ENCODE data around the gene COA3. TPM values are rescaled to one million over a fixed set of nuclear protein-coding genes. Genes with fewer than 3 reads are reported as not detected.

The COA3 gene
- total and polyA plus RNA-seq, 9 donors = 53.6 to 84.1 (median 59.5) TPM

- Histone ChIP-seq H3K9me3 (replicated peaks; ENCODE audit: control insufficient read depth, low read depth, low read length) (no peaks in the 10 kb centered on the region), H3K27ac (ENCODE audit: low read length) (no peak overlapping the region), H3K4me3 (ENCODE audit: low read length) (no peak overlapping the region), H3K36me3 (ENCODE audit: control insufficient read depth, insufficient read depth, low read length) (peaks cover 70% of the 10 kb centered on the region), H3K4me1 (ENCODE audit: control insufficient read depth, insufficient read depth, low read length) (peaks cover 4% of the 10 kb centered on the region), H3K27me3 (ENCODE audit: control insufficient read depth, insufficient read depth, low read length) (no peaks in the 10 kb centered on the region)
- peak; percentile 76 for DNase-seq
- WGBS (ENCODE audit: insufficient coverage) = no CpG with 5 or more reads among the region's 6 CpGs
These were observed 44.9 kb upstream of the COA3 start for GRCh38 chr17:42843358-42843934.

GRCh38 chr17:42841975-42842685 lies 43.6 kb upstream of the COA3 start:
- H3K36me3 ChIP-seq (ENCODE audit: control insufficient read depth, insufficient read depth, low read length) = peaks cover 84% of the 10 kb centered on the region

DNA sequence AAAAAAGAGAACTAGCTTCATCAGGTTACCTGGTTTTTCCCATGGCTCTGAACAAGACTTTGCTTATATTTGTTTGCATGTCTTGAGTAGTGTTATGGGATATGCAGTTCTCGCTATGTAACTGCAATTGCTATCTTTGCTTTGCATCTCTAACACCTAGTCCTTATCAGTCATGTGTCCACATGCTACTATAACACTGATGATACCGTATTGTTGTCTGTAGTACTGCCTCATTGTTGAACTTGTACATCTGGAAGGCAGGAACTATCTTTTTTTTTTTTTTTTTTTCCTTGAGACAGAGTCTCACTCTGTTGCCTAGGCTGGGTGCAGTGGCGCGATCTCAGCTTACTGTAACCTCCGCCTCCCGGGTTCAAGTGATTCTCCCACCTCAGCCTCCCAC lies 37.2 kb upstream of the COA3 start:
- Histone ChIP-seq H3K27me3 (ENCODE audit: control insufficient read depth, insufficient read depth, low read length) (no peaks in the 10 kb centered on the region), H3K4me3 (ENCODE audit: low read length) (no peak overlapping the region), H3K27ac (ENCODE audit: low read length) (no peak overlapping the region), H3K4me1 (ENCODE audit: control insufficient read depth, insufficient read depth, low read length) (peaks cover 6% of the 10 kb centered on the region), H3K9me3 (replicated peaks; ENCODE audit: control insufficient read depth, low read depth, low read length) (peaks cover 3% of the 10 kb centered on the region), H3K36me3 (ENCODE audit: control insufficient read depth, insufficient read depth, low read length) (peaks cover 58% of the 10 kb centered on the region)
- no CpG with 5 or more reads among the region's 6 CpGs for WGBS (ENCODE audit: insufficient coverage)
- DNase-seq = no peak

More at GRCh38 chr17:42841975-42842685, 43.6 kb upstream of the COA3 start:
- Histone ChIP-seq H3K4me3 (ENCODE audit: low read length) (no peak overlapping the region), H3K4me1 (ENCODE audit: control insufficient read depth, insufficient read depth, low read length) (peaks cover 4% of the 10 kb centered on the region), H3K9me3 (replicated peaks; ENCODE audit: control insufficient read depth, low read depth, low read length) (no peaks in the 10 kb centered on the region), H3K27me3 (ENCODE audit: control insufficient read depth, insufficient read depth, low read length) (no peaks in the 10 kb centered on the region), H3K27ac (ENCODE audit: low read length) (no peak overlapping the region)
- DNase-seq = no peak
- 84% methylated on average over 4 of the region's 11 CpGs for WGBS (ENCODE audit: insufficient coverage)

DNA sequence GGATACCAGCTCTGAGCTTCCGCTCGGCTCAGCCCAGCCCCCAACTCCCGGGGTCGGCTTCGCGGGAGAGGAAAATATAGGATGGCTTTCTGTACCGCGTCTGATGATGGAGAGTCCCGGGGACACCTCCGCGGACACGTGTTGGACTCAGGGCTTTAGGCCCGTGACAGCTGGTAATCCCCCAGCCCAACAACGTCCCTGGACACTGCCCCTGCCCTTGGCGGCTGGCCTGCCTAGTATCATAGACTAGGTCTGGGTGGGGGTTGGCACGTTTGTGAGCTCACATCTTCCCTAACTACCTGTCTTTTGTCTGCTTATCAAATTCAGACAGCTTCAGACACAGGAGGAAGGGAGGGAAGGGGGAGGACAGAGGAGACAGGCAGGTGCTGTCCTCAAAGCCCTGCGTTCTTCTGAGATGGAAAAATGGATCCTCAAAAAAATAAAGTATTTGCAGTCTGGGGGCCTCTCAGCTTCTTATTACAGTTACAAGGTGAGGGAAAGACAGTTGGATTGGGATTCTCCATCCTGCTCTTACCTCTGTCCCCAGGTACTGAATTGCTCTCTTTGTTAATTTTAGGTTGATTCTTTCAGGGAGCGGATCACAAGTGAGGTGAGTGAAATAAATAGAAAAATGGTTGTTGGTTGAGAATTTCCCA lies 35.4 kb upstream of the COA3 start:
- 1% methylated on average over 11 of the region's 18 CpGs for WGBS (ENCODE audit: insufficient coverage)
- Histone ChIP-seq H3K27me3 (ENCODE audit: control insufficient read depth, insufficient read depth, low read length) (no peaks in the 10 kb centered on the region), H3K4me3 (ENCODE audit: low read length) (peak overlapping the region; percentile 79), H3K4me1 (ENCODE audit: control insufficient read depth, insufficient read depth, low read length) (peaks cover 6% of the 10 kb centered on the region), H3K9me3 (replicated peaks; ENCODE audit: control insufficient read depth, low read depth, low read length) (peaks cover 3% of the 10 kb centered on the region), H3K36me3 (ENCODE audit: control insufficient read depth, insufficient read depth, low read length) (peaks cover 42% of the 10 kb centered on the region), H3K27ac (ENCODE audit: low read length) (peak overlapping the region; percentile 74)
- DNase-seq = no peak

GRCh38 chr17:42832934-42833766 lies 34.6 kb upstream of the COA3 start, which contains the start of gene PSME3:
Gene PSME3 (plus strand): TSS chr17:42833397. CDS start chr17:42833632, 235 bp downstream.
- Histone ChIP-seq H3K36me3 (ENCODE audit: control insufficient read depth, insufficient read depth, low read length) (peaks cover 34% of the 10 kb centered on the region), H3K4me1 (ENCODE audit: control insufficient read depth, insufficient read depth, low read length) (peaks cover 6% of the 10 kb centered on the region), H3K27ac (ENCODE audit: low read length) (peak within 1 kb of the TSS; percentile 74), H3K9me3 (replicated peaks; ENCODE audit: control insufficient read depth, low read depth, low read length) (peaks cover 3% of the 10 kb centered on the region), H3K27me3 (ENCODE audit: control insufficient read depth, insufficient read depth, low read length) (no peaks in the 10 kb centered on the region), H3K4me3 (ENCODE audit: low read length) (peak within 1 kb of the TSS; percentile 79)
- WGBS (ENCODE audit: insufficient coverage) = under 1% methylated on average over 50 of the region's 71 CpGs
- peak; percentile 96 for DNase-seq

DNA sequence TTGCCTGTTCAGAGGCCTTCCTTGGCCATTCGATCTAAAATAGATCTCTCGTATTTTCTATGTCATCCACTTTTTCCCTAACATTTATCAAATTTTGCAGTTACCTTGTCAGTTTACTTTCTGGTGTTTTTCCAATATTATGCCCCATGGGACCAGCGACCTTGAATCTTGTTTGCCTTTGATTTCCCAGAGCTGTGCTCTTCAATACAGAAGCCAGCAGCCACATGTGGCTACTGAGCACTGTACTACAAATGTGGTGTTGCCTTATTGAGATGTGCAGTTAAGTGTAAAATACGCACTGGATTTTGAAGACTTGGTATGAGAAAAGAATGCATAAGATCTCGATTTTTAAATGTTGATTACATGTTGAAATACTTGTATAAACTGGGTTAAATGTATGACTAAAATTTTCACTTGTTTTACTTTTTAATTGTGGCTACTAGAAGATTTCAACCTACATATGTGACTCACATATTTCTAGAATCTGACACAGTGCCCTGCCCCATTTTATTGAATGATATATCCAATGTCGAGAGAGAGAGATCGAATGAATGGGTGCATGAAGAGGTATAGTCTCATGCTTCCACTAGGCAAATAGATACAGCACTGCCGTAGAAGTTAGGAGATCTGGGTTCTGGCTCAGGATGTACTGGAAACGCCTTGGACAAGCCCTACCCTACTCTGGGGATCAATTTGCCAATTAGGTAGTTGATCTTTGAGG lies 33.9 kb upstream of the COA3 start:
- Histone ChIP-seq H3K36me3 (ENCODE audit: control insufficient read depth, insufficient read depth, low read length) (peaks cover 27% of the 10 kb centered on the region), H3K9me3 (replicated peaks; ENCODE audit: control insufficient read depth, low read depth, low read length) (peaks cover 3% of the 10 kb centered on the region), H3K4me1 (ENCODE audit: control insufficient read depth, insufficient read depth, low read length) (peaks cover 6% of the 10 kb centered on the region), H3K4me3 (ENCODE audit: low read length) (peak overlapping the region; percentile 79), H3K27ac (ENCODE audit: low read length) (peak overlapping the region; percentile 74), H3K27me3 (ENCODE audit: control insufficient read depth, insufficient read depth, low read length) (no peaks in the 10 kb centered on the region)
- no peak for DNase-seq
- WGBS (ENCODE audit: insufficient coverage) = 75% methylated on average over 3 of the region's 9 CpGs

- H3K9me3 ChIP-seq (replicated peaks; ENCODE audit: control insufficient read depth, low read depth, low read length) = peaks cover 3% of the 10 kb centered on the region
- H3K36me3 ChIP-seq (ENCODE audit: control insufficient read depth, insufficient read depth, low read length) = peaks cover 13% of the 10 kb centered on the region
- no peak overlapping the region for H3K27ac ChIP-seq (ENCODE audit: low read length)
- H3K27me3 ChIP-seq (ENCODE audit: control insufficient read depth, insufficient read depth, low read length) = no peaks in the 10 kb centered on the region
- H3K4me1 ChIP-seq (ENCODE audit: control insufficient read depth, insufficient read depth, low read length) = peaks cover 6% of the 10 kb centered on the region
- no peak overlapping the region for H3K4me3 ChIP-seq (ENCODE audit: low read length)
- no peak for DNase-seq
These were observed 32.5 kb upstream of the COA3 start for GRCh38 chr17:42830971-42831370.

GRCh38 chr17:42827472-42827871 lies 29.0 kb upstream of the COA3 start:
- WGBS (ENCODE audit: insufficient coverage) = no CpG with 5 or more reads among the region's 1 CpG
- no peaks in the 10 kb centered on the region for H3K9me3 ChIP-seq (replicated peaks; ENCODE audit: control insufficient read depth, low read depth, low read length)
- DNase-seq = no peak
- H3K4me3 ChIP-seq (ENCODE audit: low read length) = no peak overlapping the region
- H3K4me1 ChIP-seq (ENCODE audit: control insufficient read depth, insufficient read depth, low read length) = peaks cover 10% of the 10 kb centered on the region
- H3K36me3 ChIP-seq (ENCODE audit: control insufficient read depth, insufficient read depth, low read length) = no peaks in the 10 kb centered on the region
- no peak overlapping the region for H3K27ac ChIP-seq (ENCODE audit: low read length)
- no peaks in the 10 kb centered on the region for H3K27me3 ChIP-seq (ENCODE audit: control insufficient read depth, insufficient read depth, low read length)

- Histone ChIP-seq H3K4me3 (ENCODE audit: low read length) (no peak overlapping the region), H3K36me3 (ENCODE audit: control insufficient read depth, insufficient read depth, low read length) (peaks cover 45% of the 10 kb centered on the region), H3K4me1 (ENCODE audit: control insufficient read depth, insufficient read depth, low read length) (peaks cover 10% of the 10 kb centered on the region), H3K9me3 (replicated peaks; ENCODE audit: control insufficient read depth, low read depth, low read length) (no peaks in the 10 kb centered on the region), H3K27me3 (ENCODE audit: control insufficient read depth, insufficient read depth, low read length) (no peaks in the 10 kb centered on the region), H3K27ac (ENCODE audit: low read length) (no peak overlapping the region)
- DNase-seq = no peak
- WGBS (ENCODE audit: insufficient coverage) = no CpG with 5 or more reads among the region's 7 CpGs
These were observed 22.7 kb upstream of the COA3 start for GRCh38 chr17:42821176-42821575.

Data from muscle of leg (tissue), 11 donors.